H1 (cell line): ENCODE measurements around the gene BMERB1. TPM values are rescaled to one million over a fixed set of nuclear protein-coding genes. Genes with fewer than 3 reads are reported as not detected.

Experiments
- CTCF ChIA-PET: fragments of 300-600 bp; sonication (Branson Sonifier 250); formaldehyde crosslinking; loops from one replicate; lab custom pipeline; 2021; ENCODE audit not compliant: partially characterized antibody; lab: Charles Lee
- POLR2A ChIA-PET: fragments of 300-600 bp; sonication (Branson Sonifier 250); formaldehyde crosslinking; loops from one replicate; lab custom pipeline; 2021; ENCODE audit warnings: inconsistent platforms; ENCODE audit not compliant: partially characterized antibody; lab: Charles Lee
- DNase-seq, 2 experiments: peaks; one replicate each; pipeline versions ENCODE4 v3.0.0 to v3.0.0-alpha.2; 2010 to 2022; ENCODE audit warnings: low spot score in 2 of 2, low read depth in 1 of 2, mixed read lengths in 1 of 2
- FAIRE-seq: peaks from 2 replicates; lab custom pipeline; 2011; peaks lifted over from hg19 to GRCh38; lab: Jason Lieb, UNC
- H2AFZ ChIP-seq: 2 replicates; pipeline ENCODE4 v1.8.1; 2012; ENCODE audit warnings: low read length, inconsistent platforms
- H2AK5ac ChIP-seq: 2 replicates; pipeline ENCODE4 v1.6.1; 2013; ENCODE audit warnings: low read depth, low read length
- H2BK120ac ChIP-seq: replicated peaks from 2 replicates; pipeline ENCODE3; 2013; ENCODE audit warnings: low read depth, low read length, inconsistent platforms
- H2BK12ac ChIP-seq: 2 replicates; pipeline ENCODE4 v1.6.1; 2013; ENCODE audit warnings: low read depth, low read length
- H2BK15ac ChIP-seq: 2 replicates; pipeline ENCODE4 v1.6.1; 2013; ENCODE audit warnings: low read length
- H2BK20ac ChIP-seq: 2 replicates; pipeline ENCODE4 v1.6.1; 2013; ENCODE audit warnings: low read length
- H2BK5ac ChIP-seq: 2 replicates; pipeline ENCODE4 v1.6.1; 2013; ENCODE audit warnings: low read depth, low read length
- H3K14ac ChIP-seq: 2 replicates; pipeline ENCODE4 v1.6.1; 2013; ENCODE audit warnings: inconsistent platforms; ENCODE audit not compliant: insufficient read length
- H3K18ac ChIP-seq: 2 replicates; pipeline ENCODE4 v1.6.1; 2013; ENCODE audit warnings: low read length; ENCODE audit errors: extremely low read depth
- H3K23ac ChIP-seq: 2 replicates; pipeline ENCODE4 v1.6.1; 2013; ENCODE audit warnings: inconsistent platforms; ENCODE audit not compliant: insufficient read length
- H3K23me2 ChIP-seq: 2 replicates; pipeline ENCODE4 v1.6.1; 2013; ENCODE audit warnings: low read depth, low read length
- H3K27ac ChIP-seq: 2 replicates; pipeline ENCODE4 v1.6.1; 2011; ENCODE audit warnings: low read depth, low read length, inconsistent platforms
- H3K27me3 ChIP-seq, 4 experiments: replicated peaks in 1 of 4; 1 replicate in 1 of 4; 2 replicates in 3 of 4; pipeline versions ENCODE4 v1.6.1 to v1.8.1; 2011 to 2013; ENCODE audit warnings: low read length in 3 of 4, mild to moderate bottlenecking in 3 of 4, inconsistent platforms in 2 of 4, mixed read lengths in 2 of 4, moderate library complexity in 1 of 4; ENCODE audit not compliant: control insufficient read depth in 3 of 4, insufficient read depth in 3 of 4; ENCODE audit errors: extremely low read depth in 1 of 4
- H3K36me3 ChIP-seq, 4 experiments: 2 replicates each; pipeline versions ENCODE4 v1.6.1 to v1.8.1; 2011 to 2013; ENCODE audit warnings: mild to moderate bottlenecking in 4 of 4, low read length in 3 of 4, moderate library complexity in 2 of 4, control low read depth in 1 of 4, inconsistent platforms in 1 of 4; ENCODE audit not compliant: insufficient read depth in 4 of 4, control insufficient read depth in 2 of 4
- H3K4ac ChIP-seq: replicated peaks from 2 replicates; pipeline ENCODE3; 2013; ENCODE audit warnings: low read length, low read depth, mixed read lengths, inconsistent platforms; ENCODE audit not compliant: insufficient read length
- H3K4me1 ChIP-seq, 4 experiments: replicated peaks in 1 of 4; 1 replicate in 1 of 4; 2 replicates in 3 of 4; pipeline versions ENCODE4 v1.6.1 to v1.8.1; 2011 to 2013; ENCODE audit warnings: low read length in 3 of 4, inconsistent platforms in 2 of 4, mixed read lengths in 1 of 4; ENCODE audit not compliant: insufficient read depth in 4 of 4, control insufficient read depth in 3 of 4
- H3K4me2 ChIP-seq, 2 experiments: 2 replicates each; pipeline versions ENCODE4 v1.6.1 to v1.8.1; 2011 to 2013; ENCODE audit warnings: low read depth in 2 of 2, low read length in 2 of 2, control low read depth in 1 of 2, inconsistent platforms in 1 of 2, mild to moderate bottlenecking in 1 of 2; ENCODE audit not compliant: insufficient read depth in 1 of 2
- H3K4me3 ChIP-seq, 4 experiments: fragments of 200-600, 300-600 bp in 1 of 4; sonication (generic), shearing (Covaris generic), sonication (Bioruptor Twin) in 1 of 4; 2 replicates each; pipeline versions ENCODE4 v1.5.1 to v1.8.1; 2011 to 2016; ENCODE audit warnings: low read length in 4 of 4, low read depth in 3 of 4, control low read depth in 2 of 4, inconsistent platforms in 2 of 4, mild to moderate bottlenecking in 2 of 4, mixed read lengths in 1 of 4, moderate library complexity in 1 of 4; ENCODE audit not compliant: insufficient read depth in 2 of 4; ENCODE audit errors: extremely low read depth in 1 of 4
- H3K56ac ChIP-seq: replicated peaks from 2 replicates; pipeline ENCODE3; 2013; ENCODE audit warnings: low read depth, mild to moderate bottlenecking, mixed read lengths, low read length, inconsistent platforms; ENCODE audit not compliant: insufficient read length
- H3K79me1 ChIP-seq: 2 replicates; pipeline ENCODE4 v1.6.1; 2013; ENCODE audit warnings: low read depth, low read length, control low read depth
- H3K79me2 ChIP-seq, 2 experiments: 2 replicates each; pipeline versions ENCODE4 v1.6.1 to v1.8.1; 2012 to 2013; ENCODE audit warnings: low read length in 2 of 2, mild to moderate bottlenecking in 2 of 2, inconsistent platforms in 1 of 2; ENCODE audit not compliant: insufficient read depth in 2 of 2, control insufficient read depth in 1 of 2
- H3K9ac ChIP-seq, 4 experiments: replicated peaks in 1 of 4; 1 replicate in 1 of 4; 2 replicates in 3 of 4; pipeline versions ENCODE4 v1.6.1 to v1.8.1; 2011 to 2013; ENCODE audit warnings: low read depth in 3 of 4, low read length in 3 of 4, control low read depth in 2 of 4, mild to moderate bottlenecking in 2 of 4, moderate library complexity in 2 of 4, inconsistent platforms in 1 of 4; ENCODE audit errors: extremely low read depth in 1 of 4
- H3K9me3 ChIP-seq, 2 experiments: 2 replicates each; pipeline versions ENCODE4 v1.6.1 to v1.8.1; 2012 to 2013; ENCODE audit warnings: mild to moderate bottlenecking in 2 of 2, moderate library complexity in 2 of 2, control low read depth in 1 of 2, inconsistent platforms in 1 of 2, low read depth in 1 of 2, low read length in 1 of 2, mixed read lengths in 1 of 2; ENCODE audit not compliant: insufficient read depth in 2 of 2
- H4K20me1 ChIP-seq, 2 experiments: replicated peaks in 1 of 2; 2 replicates each; pipeline versions ENCODE3 to v1.8.1; 2011 to 2013; ENCODE audit warnings: inconsistent platforms in 2 of 2, low read length in 2 of 2, mild to moderate bottlenecking in 1 of 2; ENCODE audit not compliant: insufficient read depth in 2 of 2, control insufficient read depth in 1 of 2
- H4K5ac ChIP-seq: 2 replicates; pipeline ENCODE4 v1.6.1; 2013; ENCODE audit warnings: low read length, low read depth, mixed read lengths, inconsistent platforms; ENCODE audit not compliant: insufficient read length
- H4K8ac ChIP-seq: 2 replicates; pipeline ENCODE4 v1.8.0; 2013; ENCODE audit warnings: mild to moderate bottlenecking, moderate library complexity, low read length, inconsistent platforms; ENCODE audit not compliant: insufficient read depth; ENCODE audit errors: extremely low read depth
- H4K91ac ChIP-seq: replicated peaks from 2 replicates; pipeline ENCODE3; 2013; ENCODE audit warnings: low read length, mixed read lengths, inconsistent platforms; ENCODE audit not compliant: insufficient read length
- ASH2L ChIP-seq: fragments of 200-600, 300-600 bp; sonication (generic); IDR thresholded peaks from one replicate; pipeline ENCODE4 v1.7.1; 2017; ENCODE audit warnings: low read length
- BCL11A ChIP-seq, 2 experiments: IDR thresholded peaks; one replicate each; pipeline ENCODE4 v1.6.1; 2011; ENCODE audit warnings: low read depth in 2 of 2, low read length in 2 of 2, mild to moderate bottlenecking in 2 of 2
- CBX5 ChIP-seq: fragments of 300-800, 300-1000 bp; sonication (generic); IDR thresholded peaks from 2 replicates; pipeline ENCODE4 v1.7.1; 2016; ENCODE audit warnings: antibody characterized with exemption, low read length, low read depth
- CTBP2 ChIP-seq: IDR thresholded peaks from 2 replicates; pipeline ENCODE4 v1.7.0; 2011; ENCODE audit warnings: borderline replicate concordance, mild to moderate bottlenecking, moderate library complexity, mixed read lengths, low read length; ENCODE audit not compliant: insufficient read depth, insufficient read length
- EZH2 ChIP-seq: fragments of 200-600 bp; sonication (generic); IDR thresholded peaks from 2 replicates; pipeline ENCODE4 v1.7.1; 2012; ENCODE audit warnings: low read depth, mild to moderate bottlenecking, moderate library complexity, low read length, inconsistent platforms; ENCODE audit not compliant: severe bottlenecking
- FOSL1 ChIP-seq: IDR thresholded peaks from 2 replicates; pipeline ENCODE4 v1.6.1; 2011; ENCODE audit warnings: mild to moderate bottlenecking, low read depth, low read length, moderate library complexity; ENCODE audit not compliant: insufficient read depth
- HDAC2 ChIP-seq, 2 experiments: fragments of 300-600 bp in 1 of 2; sonication (generic) in 1 of 2; IDR thresholded peaks; 2 replicates each; pipeline ENCODE4 v1.6.1; 2011 to 2012; ENCODE audit warnings: low read depth in 2 of 2, low read length in 2 of 2, mild to moderate bottlenecking in 2 of 2, moderate library complexity in 2 of 2, borderline replicate concordance in 1 of 2, inconsistent platforms in 1 of 2
- KDM5A ChIP-seq: fragments of 200-600 bp; IDR thresholded peaks from 2 replicates; pipeline ENCODE4 v1.7.1; 2012; ENCODE audit warnings: mild to moderate bottlenecking, low read length, inconsistent platforms, mixed read lengths
- MAX ChIP-seq: IDR thresholded peaks from 2 replicates; pipeline ENCODE4 v1.6.1; 2012; ENCODE audit warnings: inconsistent platforms
- PHF8 ChIP-seq: fragments of 200-600 bp; sonication (generic); conservative IDR thresholded peaks from 2 replicates; pipeline ENCODE4 v1.7.1; 2012; ENCODE audit warnings: low read depth, mild to moderate bottlenecking, inconsistent platforms, low read length, moderate library complexity
- POU5F1 ChIP-seq: IDR thresholded peaks from 2 replicates; pipeline ENCODE4 v1.6.1; 2011; ENCODE audit warnings: low read depth, mild to moderate bottlenecking, low read length, moderate library complexity
- RFX5 ChIP-seq: IDR thresholded peaks from 2 replicates; pipeline ENCODE4 v1.6.1; 2011; ENCODE audit warnings: low read depth, low read length, improper control_type of control experiment, borderline replicate concordance
- SP2 ChIP-seq: IDR thresholded peaks from 2 replicates; pipeline ENCODE4 v1.6.1; 2012; ENCODE audit warnings: mild to moderate bottlenecking, low read length, inconsistent platforms
- WGBS, 2 experiments: shearing (Covaris generic) in 1 of 2; methylation state at CpG; one replicate each; pipeline versions ENCODE4 v1.1.6 to v1.1.7; 2013 to 2015; ENCODE audit warnings: low lambda C conversion rate in 2 of 2, mixed read lengths in 2 of 2, inconsistent platforms in 1 of 2, low coverage in 1 of 2, missing lambda C conversion rate in 1 of 2; ENCODE audit not compliant: insufficient replicate concordance in 2 of 2, insufficient coverage in 1 of 2, insufficient read length in 1 of 2; ENCODE audit errors: extremely low coverage in 1 of 2, missing lambda C conversion rate in 1 of 2; 5-methylcytosine and 5-hydroxymethylcytosine counted together
- polyA plus RNA-seq, 7 experiments: library from polyadenylated mRNA; depleted of rRNA in 3 of 7; stranded (reverse) in 5 of 7; unstranded in 2 of 7; fragments of >200 nt in 5 of 7; fragments of 200-250 nt in 2 of 7; gene quantifications; 1 replicate in 5 of 7; 2 replicates in 1 of 7; 4 replicates in 1 of 7; pipeline versions ENCODE4 v1.2.1 to v1.2.3, GENCODE V29; 2011 to 2013; ENCODE audit warnings: missing spikeins in 2 of 7, mixed read lengths in 2 of 7
- total RNA-seq: library from RNA; stranded (reverse); fragmentation: NEBNext Ultra II Directional; extraction: Animal tissue kit (Norgen Biotek cat#: 25700); gene quantifications from 2 replicates; pipeline ENCODE4 v1.2.1, GENCODE V29; 2021

Gene BMERB1
- total and polyA plus RNA-seq, 2 of the 8 experiments (the other 6 are each of a cell fraction or from before 2014, with no cell fraction given), result 23.5 to 27.1 TPM

GRCh38 chr16:15572329-15573001, 138.1 kb downstream of the BMERB1 start:
- H3K56ac ChIP-seq, result no peak overlapping the region
- no peak overlapping the region for H2BK120ac ChIP-seq
- H3K23me2 ChIP-seq, result no peaks in the 10 kb centered on the region
- H3K4me2 ChIP-seq, result no peak overlapping the region
- no peak overlapping the region for H3K4ac ChIP-seq
- no peak overlapping the region for H2AFZ ChIP-seq
- no peak for DNase-seq
- H3K9me3 ChIP-seq, result no peaks in the 10 kb centered on the region
- no peak overlapping the region for H3K27ac ChIP-seq
- peaks cover 2 to 16% (median 4%) of the 10 kb centered on the region in 4 experiments; a peak in 3 of 7 replicates for H3K4me1 ChIP-seq
- ChIA-PET POLR2A (no interaction called here), CTCF (interaction anchor here (0.9 to 1.5 kb wide), 2 partner anchors 22 to 24 kb away, joined by 3 to 4 read pairs; no protein-coding TSS in a partner anchor)
- no peak overlapping the region for H4K8ac ChIP-seq
- no peak overlapping the region for H2BK15ac ChIP-seq
- H3K27me3 ChIP-seq, result no peaks in the 10 kb centered on the region
- H2AK5ac ChIP-seq, result no peak overlapping the region
- 86% methylated on average over 9 of the region's 9 CpGs; no CpG with 5 or more reads in 1 of the 2 experiments for WGBS, 2 experiments
- no peak overlapping the region for H3K23ac ChIP-seq
- no peaks in the 10 kb centered on the region for H3K79me2 ChIP-seq
- no peak overlapping the region for H3K18ac ChIP-seq
- H2BK12ac ChIP-seq, result no peak overlapping the region
- H4K20me1 ChIP-seq, result no peaks in the 10 kb centered on the region
- H3K9ac ChIP-seq, result no peak overlapping the region
- no peak overlapping the region for H4K5ac ChIP-seq
- H2BK5ac ChIP-seq, result no peak overlapping the region
- no peak for FAIRE-seq
- H3K36me3 ChIP-seq, result no peaks in the 10 kb centered on the region
- H4K91ac ChIP-seq, result no peak overlapping the region
- no peak overlapping the region for H3K4me3 ChIP-seq
- no peak overlapping the region for H3K14ac ChIP-seq
- no peak overlapping the region for H2BK20ac ChIP-seq
- no peaks in the 10 kb centered on the region for H3K79me1 ChIP-seq
- TF ChIP-seq POU5F1 (no peak), MAX (no peak), SP2 (no peak), PHF8 (no peak), CTBP2 (no peak), RFX5 (no peak), BCL11A (IDR thresholded peaks at IDR 0.05; ENCODE audit: low read depth in 2 of 2, low read length in 2 of 2) (no peak), CBX5 (no peak), EZH2 (no peak), KDM5A (no peak), FOSL1 (no peak), ASH2L (no peak), HDAC2 (IDR thresholded peaks at IDR 0.05; ENCODE audit: borderline replicate concordance in 1 of 2, low read depth in 2 of 2, low read length in 2 of 2) (no peak)
